GM12878 (cell line): ENCODE data around the gene ZNF624.

ENCODE experiments used
- EP300 ChIP-seq, 2 experiments: fragments of 150-350 bp in 1 of 2; IDR thresholded peaks; 2 replicates each; pipeline ENCODE4 v1.6.1; 2011 to 2012; ENCODE audit warnings: low read depth in 2 of 2, low read length in 2 of 2, borderline replicate concordance in 1 of 2, improper control_type of control experiment in 1 of 2, inconsistent platforms in 1 of 2; ENCODE audit not compliant: control insufficient read depth in 1 of 2
- FOS ChIP-seq: IDR thresholded peaks from 3 replicates; pipeline ENCODE4 v1.6.1; 2011; ENCODE audit warnings: borderline replicate concordance; ENCODE audit not compliant: insufficient read length; ENCODE audit errors: extremely low read depth
- GABPA ChIP-seq: IDR thresholded peaks from 2 replicates; pipeline ENCODE4 v1.6.1; 2014; ENCODE audit warnings: antibody characterized with exemption, low read depth, mild to moderate bottlenecking, inconsistent platforms
- HCFC1 ChIP-seq: fragments of 150-350 bp; IDR thresholded peaks from 2 replicates; pipeline ENCODE4 v1.6.1; 2014; ENCODE audit warnings: low read length
- MXI1 ChIP-seq: fragments of 150-350 bp; IDR thresholded peaks from 2 replicates; pipeline ENCODE4 v1.6.1; 2011; ENCODE audit warnings: low read depth, mild to moderate bottlenecking, inconsistent platforms, low read length, improper control_type of control experiment
- NFXL1 ChIP-seq: fragments of 450-650 bp; IDR thresholded peaks from 2 replicates; pipeline ENCODE4 v1.6.1; 2017; ENCODE audit warnings: antibody characterized with exemption, mild to moderate bottlenecking, borderline replicate concordance
- POLR2AphosphoS5 ChIP-seq: IDR thresholded peaks from 2 replicates; pipeline ENCODE4 v1.6.1; 2011; ENCODE audit warnings: mild to moderate bottlenecking, low read length, inconsistent platforms
- SIN3A ChIP-seq: IDR thresholded peaks from 2 replicates; pipeline ENCODE4 v1.6.1; 2012; ENCODE audit warnings: low read depth, low read length, improper control_type of control experiment
- TAF1 ChIP-seq: IDR thresholded peaks from 2 replicates; pipeline ENCODE4 v1.6.1; 2011; ENCODE audit warnings: mild to moderate bottlenecking, low read depth, low read length, borderline replicate concordance
- TF ChIP-seq, protein P1 (sequence below), 3 experiments: IDR thresholded peaks in 2 of 3; conservative IDR thresholded peaks in 1 of 3; 2 replicates each; pipeline ENCODE4 v1.5.1; 2011; ENCODE audit warnings: low read depth in 3 of 3, low read length in 3 of 3, mild to moderate bottlenecking in 3 of 3, control low read depth in 2 of 3, moderate library complexity in 2 of 3, inconsistent platforms in 1 of 3, mixed read lengths in 1 of 3; ENCODE audit not compliant: control insufficient read depth in 2 of 3, insufficient read depth in 1 of 3; ENCODE audit errors: extremely low read depth in 1 of 3
- TF ChIP-seq, protein P2 (sequence below): IDR thresholded peaks from 2 replicates; pipeline ENCODE4 v1.6.1; 2011; ENCODE audit warnings: low read depth, mild to moderate bottlenecking, low read length, moderate library complexity, borderline replicate concordance; ENCODE audit errors: extremely low read depth

DNA sequence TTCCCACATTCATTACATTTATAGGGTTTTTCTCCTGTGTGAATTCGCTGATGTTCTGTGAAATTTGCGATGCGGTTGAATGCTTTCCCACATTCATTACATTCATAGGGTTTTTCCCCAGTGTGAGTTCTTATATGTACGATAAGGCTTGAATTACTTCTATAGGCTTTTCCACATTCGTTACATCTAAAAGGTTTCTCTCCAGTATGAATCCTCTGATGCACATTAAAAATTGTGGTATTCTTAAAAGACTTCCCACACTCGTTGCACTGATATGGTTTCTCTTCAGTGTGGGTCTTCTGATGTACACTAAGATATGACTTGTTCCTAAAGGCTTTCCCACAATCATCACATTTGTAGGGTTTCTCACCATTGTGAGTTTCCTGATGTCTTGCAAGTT lies 30.4 kb downstream of the ZNF624 start:
- TF ChIP-seq FOS (no peak), POLR2AphosphoS5 (no peak), MXI1 (no peak), SIN3A (no peak), GABPA (no peak), NFXL1 (no peak), EP300 (IDR thresholded peaks at IDR 0.05; ENCODE audit: borderline replicate concordance in 1 of 2, control insufficient read depth in 1 of 2, low read depth in 2 of 2, low read length in 2 of 2) (no peak), TAF1 (no peak), HCFC1 (no peak)
- TF ChIP-seq, protein P1, sequence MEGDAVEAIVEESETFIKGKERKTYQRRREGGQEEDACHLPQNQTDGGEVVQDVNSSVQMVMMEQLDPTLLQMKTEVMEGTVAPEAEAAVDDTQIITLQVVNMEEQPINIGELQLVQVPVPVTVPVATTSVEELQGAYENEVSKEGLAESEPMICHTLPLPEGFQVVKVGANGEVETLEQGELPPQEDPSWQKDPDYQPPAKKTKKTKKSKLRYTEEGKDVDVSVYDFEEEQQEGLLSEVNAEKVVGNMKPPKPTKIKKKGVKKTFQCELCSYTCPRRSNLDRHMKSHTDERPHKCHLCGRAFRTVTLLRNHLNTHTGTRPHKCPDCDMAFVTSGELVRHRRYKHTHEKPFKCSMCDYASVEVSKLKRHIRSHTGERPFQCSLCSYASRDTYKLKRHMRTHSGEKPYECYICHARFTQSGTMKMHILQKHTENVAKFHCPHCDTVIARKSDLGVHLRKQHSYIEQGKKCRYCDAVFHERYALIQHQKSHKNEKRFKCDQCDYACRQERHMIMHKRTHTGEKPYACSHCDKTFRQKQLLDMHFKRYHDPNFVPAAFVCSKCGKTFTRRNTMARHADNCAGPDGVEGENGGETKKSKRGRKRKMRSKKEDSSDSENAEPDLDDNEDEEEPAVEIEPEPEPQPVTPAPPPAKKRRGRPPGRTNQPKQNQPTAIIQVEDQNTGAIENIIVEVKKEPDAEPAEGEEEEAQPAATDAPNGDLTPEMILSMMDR (IDR thresholded peaks at IDR 0.05 in 2 of 3, conservative IDR thresholded peaks at IDR 0.05 in 1 of 3; ENCODE audit: control insufficient read depth in 2 of 3, extremely low read depth in 1 of 3, insufficient read depth in 1 of 3, low read depth in 3 of 3, low read length in 3 of 3) = no peak
- TF ChIP-seq, protein P2, sequence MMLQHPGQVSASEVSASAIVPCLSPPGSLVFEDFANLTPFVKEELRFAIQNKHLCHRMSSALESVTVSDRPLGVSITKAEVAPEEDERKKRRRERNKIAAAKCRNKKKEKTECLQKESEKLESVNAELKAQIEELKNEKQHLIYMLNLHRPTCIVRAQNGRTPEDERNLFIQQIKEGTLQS = no peak
